ENCODE measurements around the gene CAMTA1.
"Not testable (repeated sequence)": the region's sequence is repeated elsewhere in the genome, so short reads cannot be mapped to it uniquely, and the experiment has no call there.

The CAMTA1 gene

DNA sequence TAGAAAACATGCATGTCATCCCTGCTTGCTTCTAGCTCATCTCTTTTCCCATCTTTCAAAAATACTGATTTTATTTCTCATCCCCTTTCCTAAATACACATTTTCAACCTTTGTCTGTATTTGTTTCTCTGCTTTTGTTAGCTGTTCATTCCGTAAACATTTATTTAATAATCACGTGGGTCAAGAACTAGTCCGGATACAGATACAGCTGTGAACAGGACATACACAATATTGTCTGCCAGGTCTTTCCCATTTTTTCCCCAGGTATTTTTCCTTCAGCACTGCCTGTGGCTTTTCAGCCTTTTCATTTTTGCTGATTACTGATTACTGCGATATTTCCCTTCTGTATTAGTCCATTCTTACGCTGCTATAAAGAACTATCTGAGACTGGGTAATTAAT is 1004.6 kb downstream of the CAMTA1 start:
- H3K9ac ChIP-seq = no peak overlapping the region
- H3K27me3 ChIP-seq = no peaks in the 10 kb centered on the region
- H3K4me1 ChIP-seq = no peaks in the 10 kb centered on the region
- no peak overlapping the region for H3K4me2 ChIP-seq
- no peak overlapping the region for H3K27ac ChIP-seq
- no peak overlapping the region for H3K4me3 ChIP-seq
- peaks cover 31% of the 10 kb centered on the region for H3K36me3 ChIP-seq
- H3K9me3 ChIP-seq = peaks cover 46% of the 10 kb centered on the region
- no peak for TF ChIP-seq Cebpa-rat (IDR thresholded peaks at IDR 0.05)
- H4K20me1 ChIP-seq = no peaks in the 10 kb centered on the region

GRCh38 chr1:7791027-7791426 is 1005.8 kb downstream of the CAMTA1 start:
- H4K20me1 ChIP-seq, H3K27me3 ChIP-seq: not testable (repeated sequence)
- H3K36me3 ChIP-seq = peaks cover 31% of the 10 kb centered on the region

GRCh38 chr1:7795406-7795805 is 1010.2 kb downstream of the CAMTA1 start:
- no peaks in the 10 kb centered on the region for H3K4me1 ChIP-seq
- peaks cover 28% of the 10 kb centered on the region for H3K9me3 ChIP-seq
- no peak overlapping the region for H3K4me3 ChIP-seq
- H3K9ac ChIP-seq = no peak overlapping the region
- TF ChIP-seq Cebpa-rat (IDR thresholded peaks at IDR 0.05) = no peak
- no peaks in the 10 kb centered on the region for H4K20me1 ChIP-seq
- no peak overlapping the region for H3K27ac ChIP-seq
- peaks cover 18% of the 10 kb centered on the region for H3K36me3 ChIP-seq
- no peaks in the 10 kb centered on the region for H3K27me3 ChIP-seq
- H3K4me2 ChIP-seq = no peak overlapping the region

More at GRCh38 chr1:7791027-7791426, 1005.8 kb downstream of the CAMTA1 start:
- H3K9ac ChIP-seq, H3K4me1 ChIP-seq, H3K27ac ChIP-seq, H3K4me2 ChIP-seq: not testable (repeated sequence)
- Histone ChIP-seq H3K4me3 (peak overlapping the region; percentile 16; the same call in 1 of the 2 replicates), H3K9me3 (peaks cover 46% of the 10 kb centered on the region)

GRCh38 chr1:7805460-7805859 is 1020.2 kb downstream of the CAMTA1 start:
- Histone ChIP-seq H3K9me3 (no peaks in the 10 kb centered on the region), H4K20me1 (no peaks in the 10 kb centered on the region), H3K4me3 (no peak overlapping the region), H3K27ac (no peak overlapping the region), H3K27me3 (no peaks in the 10 kb centered on the region), H3K4me2 (no peak overlapping the region), H3K4me1 (no peaks in the 10 kb centered on the region), H3K36me3 (peaks cover 5% of the 10 kb centered on the region; the same call in 1 of the 2 replicates), H3K9ac (no peak overlapping the region)
- no peak for TF ChIP-seq Cebpa-rat (IDR thresholded peaks at IDR 0.05)

DNA sequence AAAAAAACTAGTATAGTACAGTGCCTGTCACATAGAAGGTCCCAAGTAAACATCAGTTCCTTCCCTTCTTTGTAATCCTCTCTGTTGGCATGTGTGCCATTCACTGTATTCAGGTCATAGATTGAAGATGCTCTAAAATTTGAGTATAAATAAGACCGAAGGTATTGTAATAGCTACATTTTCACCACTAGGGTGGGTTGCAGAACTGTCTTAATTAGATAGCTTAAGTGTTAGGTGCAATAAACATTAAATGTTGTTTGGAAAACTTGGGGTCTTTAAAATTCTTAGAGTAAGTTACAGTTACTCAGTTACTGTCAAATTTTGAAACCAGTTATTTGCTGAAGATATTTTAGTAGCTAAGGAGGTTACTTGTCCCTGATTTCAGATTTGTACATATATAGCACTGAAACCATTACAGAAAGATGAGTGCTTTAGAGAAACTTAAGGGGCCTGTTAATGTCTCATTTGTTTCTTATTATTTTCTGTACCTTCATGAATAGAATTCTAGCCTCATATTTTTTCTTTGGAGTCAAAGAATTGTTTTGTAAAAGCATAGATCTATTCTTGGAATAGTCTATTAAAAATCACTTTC is 1023.1 kb downstream of the CAMTA1 start:
- Histone ChIP-seq H3K27me3 (no peaks in the 10 kb centered on the region), H3K4me1 (no peaks in the 10 kb centered on the region), H4K20me1 (no peaks in the 10 kb centered on the region), H3K4me3 (no peak overlapping the region), H3K9me3 (peaks cover 9% of the 10 kb centered on the region), H3K36me3 (peaks cover 10% of the 10 kb centered on the region), H3K9ac (no peak overlapping the region), H3K27ac (no peak overlapping the region), H3K4me2 (no peak overlapping the region)
- TF ChIP-seq Cebpa-rat (IDR thresholded peaks at IDR 0.05) = no peak

- Histone ChIP-seq H3K9me3 (peaks cover 20% of the 10 kb centered on the region), H3K4me3 (no peak overlapping the region), H3K9ac (no peak overlapping the region)
These were observed 1024.5 kb downstream of the CAMTA1 start for GRCh38 chr1:7809742-7810141.

GRCh38 chr1:7810395-7810794 is 1025.1 kb downstream of the CAMTA1 start:
- no peak overlapping the region for H3K9ac ChIP-seq
- H3K36me3 ChIP-seq = peaks cover 12% of the 10 kb centered on the region
- no peak overlapping the region for H3K27ac ChIP-seq
- no peak overlapping the region for H3K4me2 ChIP-seq
- H4K20me1 ChIP-seq = no peaks in the 10 kb centered on the region
- H3K27me3 ChIP-seq = no peaks in the 10 kb centered on the region
- no peaks in the 10 kb centered on the region for H3K4me1 ChIP-seq
- H3K4me3 ChIP-seq = no peak overlapping the region
- TF ChIP-seq Cebpa-rat (IDR thresholded peaks at IDR 0.05) = no peak
- H3K9me3 ChIP-seq = peaks cover 20% of the 10 kb centered on the region

More at GRCh38 chr1:7809742-7810141, 1024.5 kb downstream of the CAMTA1 start:
- H3K36me3 ChIP-seq = peaks cover 12% of the 10 kb centered on the region
- no peak for TF ChIP-seq Cebpa-rat (IDR thresholded peaks at IDR 0.05)
- no peak overlapping the region for H3K4me2 ChIP-seq
- no peak overlapping the region for H3K27ac ChIP-seq
- H3K4me1 ChIP-seq = no peaks in the 10 kb centered on the region
- H4K20me1 ChIP-seq = no peaks in the 10 kb centered on the region
- no peaks in the 10 kb centered on the region for H3K27me3 ChIP-seq

GRCh38 chr1:7811476-7811875 is 1026.2 kb downstream of the CAMTA1 start:
- H3K4me3 ChIP-seq = no peak overlapping the region
- no peaks in the 10 kb centered on the region for H3K27me3 ChIP-seq
- peaks cover 20% of the 10 kb centered on the region for H3K9me3 ChIP-seq
- peaks cover 12% of the 10 kb centered on the region for H3K36me3 ChIP-seq
- H3K27ac ChIP-seq = no peak overlapping the region
- H4K20me1 ChIP-seq = no peaks in the 10 kb centered on the region
- no peak overlapping the region for H3K4me2 ChIP-seq
- H3K9ac ChIP-seq = no peak overlapping the region
- H3K4me1 ChIP-seq = no peaks in the 10 kb centered on the region
- no peak for TF ChIP-seq Cebpa-rat (IDR thresholded peaks at IDR 0.05)

GRCh38 chr1:7813677-7814373 is 1028.6 kb downstream of the CAMTA1 start:
- TF ChIP-seq Cebpa-rat (IDR thresholded peaks at IDR 0.05) = no peak

More at GRCh38 chr1:7813677-7814373, 1028.6 kb downstream of the CAMTA1 start:
- Histone ChIP-seq H4K20me1 (no peaks in the 10 kb centered on the region), H3K9me3 (peaks cover 20% of the 10 kb centered on the region), H3K27ac (no peak overlapping the region), H3K4me1 (no peaks in the 10 kb centered on the region), H3K27me3 (no peaks in the 10 kb centered on the region), H3K36me3 (peaks cover 12% of the 10 kb centered on the region), H3K4me2 (no peak overlapping the region), H3K4me3 (no peak overlapping the region), H3K9ac (no peak overlapping the region)
